K562 (cell line): ENCODE data around the gene OTC. TPM values are rescaled to one million over a fixed set of nuclear protein-coding genes. Genes with fewer than 3 reads are reported as not detected.

Experiments used
- ATAC-seq: fragments of 200-7000 bp; cut with Tn5 transposase; 3 replicates; pipeline ENCODE4 v1.9.1; 2020; ENCODE audit warnings: moderate library complexity
- BruUV-seq: library from RNA; stranded (reverse); fragments of 400-500 nt; replicated peaks from 2 replicates; lab custom pipeline; 2021; lab: Mats Ljungman, UMichigan
- CTCF ChIA-PET: fragments of 300-600 bp; formaldehyde crosslinking; extraction: SDS; loops from one replicate; lab custom pipeline; 2021; ENCODE audit warnings: low intra/inter-chr PET ratio; lab: Yijun Ruan, JAX
- POLR2A ChIA-PET: fragments of 300-600, 350-650 bp; sonication (Branson Sonifier 250); formaldehyde crosslinking; extraction: SDS; loops from one replicate; lab custom pipeline; 2021; ENCODE audit warnings: antibody characterized with exemption, inconsistent platforms; lab: Yijun Ruan, JAX
- DNase-seq, 4 experiments: peaks; one replicate each; pipeline versions ENCODE4 v3.0.0 to v3.0.0-alpha.2; 2011 to 2018; ENCODE audit warnings: low spot score in 3 of 4, mixed read lengths in 3 of 4; ENCODE audit errors: extremely low read depth in 1 of 4
- FAIRE-seq: peaks from 2 replicates; lab custom pipeline; 2011; peaks lifted over from hg19 to GRCh38; lab: Jason Lieb, UNC
- H2AFZ ChIP-seq: 2 replicates; pipeline ENCODE4 v1.6.0; 2011; ENCODE audit warnings: low read depth, low read length, control low read depth, inconsistent platforms
- H3K27ac ChIP-seq: fragments of 200-600 bp; 3 replicates; pipeline ENCODE4 v1.8.0; 2011; ENCODE audit warnings: low read depth, mild to moderate bottlenecking, control low read depth, inconsistent platforms, low read length, moderate library complexity, mixed read lengths; ENCODE audit errors: extremely low read depth
- H3K27me3 ChIP-seq, 2 experiments: fragments of 300-600 bp in 1 of 2; 2 replicates in 1 of 2; 3 replicates in 1 of 2; pipeline versions ENCODE4 v1.6.0 to v1.8.0; 2011; ENCODE audit warnings: inconsistent platforms in 2 of 2, low read length in 2 of 2, mild to moderate bottlenecking in 1 of 2, mixed read lengths in 1 of 2, moderate library complexity in 1 of 2; ENCODE audit not compliant: control insufficient read depth in 2 of 2, insufficient read depth in 2 of 2
- H3K36me3 ChIP-seq: fragments of 300-600 bp; 3 replicates; pipeline ENCODE4 v1.8.0; 2011; ENCODE audit warnings: mild to moderate bottlenecking, low read length, inconsistent platforms; ENCODE audit not compliant: control insufficient read depth, insufficient read depth
- H3K4me1 ChIP-seq, 2 experiments: fragments of 200-600 bp in 1 of 2; replicated peaks in 1 of 2; 2 replicates in 1 of 2; 3 replicates in 1 of 2; pipeline versions ENCODE4 v1.5.1 to v1.8.0; 2011; ENCODE audit warnings: inconsistent platforms in 2 of 2, low read length in 2 of 2, mild to moderate bottlenecking in 1 of 2, mixed read lengths in 1 of 2, moderate library complexity in 1 of 2; ENCODE audit not compliant: control insufficient read depth in 2 of 2, insufficient read depth in 2 of 2
- H3K4me2 ChIP-seq: 2 replicates; pipeline ENCODE4 v1.6.1; 2011; ENCODE audit warnings: low read length, control low read depth, inconsistent platforms, mixed read lengths; ENCODE audit not compliant: insufficient read depth
- H3K4me3 ChIP-seq: fragments of 200-600 bp; sonication (generic), shearing (Covaris generic); 2 replicates; pipeline ENCODE4 v1.5.1; 2016; ENCODE audit warnings: control low read depth, inconsistent platforms
- H3K79me2 ChIP-seq: fragments of 200-600 bp; 3 replicates; pipeline ENCODE4 v1.8.0; 2011; ENCODE audit warnings: low read length, inconsistent platforms; ENCODE audit not compliant: control insufficient read depth, insufficient read depth
- H3K9ac ChIP-seq, 2 experiments: 2 replicates each; pipeline versions ENCODE4 v1.6.0 to v1.6.1; 2011; ENCODE audit warnings: low read depth in 2 of 2, low read length in 2 of 2, control low read depth in 1 of 2, inconsistent platforms in 1 of 2, mild to moderate bottlenecking in 1 of 2, mixed read lengths in 1 of 2; ENCODE audit not compliant: insufficient read depth in 1 of 2
- H3K9me1 ChIP-seq: one replicate; pipeline ENCODE4 v1.6.0; 2011; ENCODE audit warnings: inconsistent platforms, mild to moderate bottlenecking, low read length, moderate library complexity; ENCODE audit not compliant: control insufficient read depth, insufficient read depth
- H3K9me3 ChIP-seq: replicated peaks from 2 replicates; pipeline ENCODE4 v1.5.1; 2011; ENCODE audit warnings: low read depth, low read length, inconsistent platforms; ENCODE audit not compliant: control insufficient read depth, insufficient read depth
- H4K20me1 ChIP-seq: replicated peaks from 2 replicates; pipeline ENCODE4 v1.6.1; 2011; ENCODE audit warnings: low read length, inconsistent platforms, mixed read lengths; ENCODE audit not compliant: control insufficient read depth, insufficient read depth
- DMBX1 ChIP-seq: fragments of 250-450 bp; sonication (Bioruptor Pico); IDR thresholded peaks from 2 replicates; pipeline ENCODE4 v1.8.0; 2022; ENCODE audit warnings: inconsistent platforms, mild to moderate bottlenecking, moderate library complexity, borderline replicate concordance
- FIP1L1 ChIP-seq: fragments of 200-400 bp; formaldehyde crosslinking; IDR thresholded peaks from 2 replicates; pipeline ENCODE4 v1.6.1; 2018; ENCODE audit warnings: mild to moderate bottlenecking, low read depth, low read length; ENCODE audit not compliant: poor library complexity, severe bottlenecking
- FOXK2 ChIP-seq, 2 experiments: fragments of 450-650 bp; IDR thresholded peaks in 1 of 2; conservative IDR thresholded peaks in 1 of 2; 2 replicates each; pipeline ENCODE4 v1.6.1; 2016; ENCODE audit warnings: low read depth in 2 of 2, mild to moderate bottlenecking in 1 of 2
- IRF2 ChIP-seq: sonication (generic); formaldehyde crosslinking; IDR thresholded peaks from 2 replicates; pipeline ENCODE4 v1.8.1; 2022; ENCODE audit warnings: mild to moderate bottlenecking, missing genetic modification reagents
- NEUROD1 ChIP-seq: fragments of 150-350 bp; IDR thresholded peaks from 2 replicates; pipeline ENCODE4 v1.6.1; 2014; ENCODE audit warnings: borderline replicate concordance, low read length, low read depth; ENCODE audit not compliant: partially characterized antibody
- NFYB ChIP-seq: IDR thresholded peaks from 2 replicates; pipeline ENCODE4 v1.6.1; 2011; ENCODE audit warnings: mild to moderate bottlenecking, moderate library complexity; ENCODE audit not compliant: insufficient read length; ENCODE audit errors: extremely low read depth
- RBM15 ChIP-seq: fragments of 200-400 bp; formaldehyde crosslinking; IDR thresholded peaks from 2 replicates; pipeline ENCODE4 v1.6.1; 2018; ENCODE audit warnings: mild to moderate bottlenecking, low read length, moderate library complexity; ENCODE audit not compliant: insufficient read depth
- SIRT6 ChIP-seq: IDR thresholded peaks from one replicate; pipeline ENCODE4 v1.6.1; 2012; ENCODE audit warnings: low read depth, mild to moderate bottlenecking, control low read depth, inconsistent platforms, low read length, moderate library complexity
- U2AF2 ChIP-seq: fragments of 200-400 bp; formaldehyde crosslinking; optimal IDR thresholded peaks from 2 replicates; pipeline ENCODE3; 2017; ENCODE audit warnings: low read depth, mild to moderate bottlenecking, low read length
- ZNF165 ChIP-seq: fragments of 250-450 bp; sonication (Bioruptor Pico); IDR thresholded peaks from 2 replicates; pipeline ENCODE4 v1.4.0; 2020; ENCODE audit warnings: borderline replicate concordance
- WGBS: fragments of 100-300 bp; shearing (Covaris generic); methylation state at CpG from one replicate; pipeline ENCODE4 v1.1.6; 2016; ENCODE audit warnings: low coverage, mixed read lengths; ENCODE audit not compliant: insufficient coverage; ENCODE audit errors: missing lambda C conversion rate; 5-methylcytosine and 5-hydroxymethylcytosine counted together
- in situ Hi-C: fragments of 300-500 bp; cut with MboI; formaldehyde crosslinking; loops from 4 replicates; pipeline ENCODE4 v1.15.0; 2018; ENCODE audit warnings: inconsistent platforms, mixed read lengths
- intact Hi-C: fragments of 100-400 bp; cut with micrococcal nuclease; formaldehyde crosslinking; loops from 2 replicates; pipeline ENCODE4 v1.14.2; 2022
- polyA plus RNA-seq, 8 experiments: library from polyadenylated mRNA; depleted of rRNA in 4 of 8; stranded (reverse) in 5 of 8; unstranded in 3 of 8; fragments of >200 nt; fragmentation: Nextera tagmentation in 2 of 8; fragmentation: Illumina TruSeq in 1 of 8; extraction: Ambion mirVana in 2 of 8; extraction: Trizol in 1 of 8; gene quantifications; 2 replicates each; pipeline versions ENCODE4 v1.2.1 to v1.2.3, GENCODE V29; 2011 to 2014; ENCODE audit warnings: inconsistent platforms in 1 of 8, missing spikeins in 1 of 8
- total RNA-seq, 7 experiments: library from RNA; depleted of rRNA in 6 of 7; stranded (reverse); fragments of >200 nt in 6 of 7; fragmentation: Illumina TruSeq in 2 of 7; extraction: Trizol in 2 of 7; gene quantifications; 2 replicates each; pipeline versions ENCODE4 v1.2.1 to v1.2.3, GENCODE V29; 2011 to 2021; ENCODE audit warnings: low replicate concordance in 1 of 7
- TF ChIP-seq, protein P1 (sequence below): fragments of 250-450 bp; sonication (Bioruptor Pico); IDR thresholded peaks from 2 replicates; pipeline ENCODE4 v1.8.0; 2021; ENCODE audit warnings: borderline replicate concordance, mild to moderate bottlenecking, moderate library complexity; ENCODE audit not compliant: poor library complexity, severe bottlenecking
- TF ChIP-seq, protein P2 (sequence below): sonication (generic); formaldehyde crosslinking; IDR thresholded peaks from 2 replicates; pipeline ENCODE4 v1.8.0; 2023; ENCODE audit warnings: mild to moderate bottlenecking, missing genetic modification reagents

The OTC gene
- total and polyA plus RNA-seq, 9 of the 15 experiments (the other 6 are each of a cell fraction or from before 2014, with no cell fraction given), result not detected

DNA sequence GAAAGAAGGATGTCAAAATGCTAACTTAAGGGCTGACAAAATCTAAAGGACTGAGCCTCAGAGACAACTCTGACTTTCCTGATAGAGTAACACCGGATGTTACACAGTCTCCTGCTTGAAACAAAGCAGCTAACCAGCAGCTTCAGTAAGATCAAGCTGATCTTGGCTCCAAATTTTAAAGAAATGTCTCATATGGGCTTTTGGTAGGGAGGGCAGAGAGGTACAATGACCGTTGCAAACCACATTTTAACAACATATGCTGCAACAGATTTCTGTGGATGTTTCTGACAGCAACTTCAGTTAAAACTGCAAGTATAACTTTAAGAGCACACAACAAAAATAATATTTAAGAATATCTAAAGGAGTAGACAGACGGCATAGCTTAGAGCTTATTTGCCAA is 34.2 kb upstream of the OTC start:
- no peak overlapping the region for H2AFZ ChIP-seq
- ATAC-seq (no peak), DNase-seq (no peak), FAIRE-seq (no peak)
- intact Hi-C loops (no loop called here), in situ Hi-C loops (no loop called here)
- no peaks in the 10 kb centered on the region for H3K9me1 ChIP-seq
- no peaks in the 10 kb centered on the region for H3K36me3 ChIP-seq
- H3K9ac ChIP-seq, result no peak overlapping the region
- H3K79me2 ChIP-seq, result no peaks in the 10 kb centered on the region
- no peak overlapping the region for H3K27ac ChIP-seq
- H3K4me3 ChIP-seq, result no peak overlapping the region
- H3K4me2 ChIP-seq, result no peak overlapping the region
- H3K27me3 ChIP-seq, result no peaks in the 10 kb centered on the region
- POLR2A ChIA-PET, result interaction anchor here (0.6 to 1.1 kb wide), 2 partner anchors 9 to 98 kb away, joined by 3 read pairs; partner anchors contain the start of gene RPGR
- no peaks in the 10 kb centered on the region for H3K4me1 ChIP-seq
- H4K20me1 ChIP-seq, result no peaks in the 10 kb centered on the region
- 46% methylated on average over 3 of the region's 3 CpGs for WGBS
- no TSS peak for BruUV-seq
- no peaks in the 10 kb centered on the region for H3K9me3 ChIP-seq
- CTCF ChIA-PET, result no interaction called here
- TF ChIP-seq ZNF165 (CRISPR knock-in tag) (no peak), SIRT6 (no peak), FOXK2 (conservative IDR thresholded peaks at IDR 0.05 in 1 of 2, IDR thresholded peaks at IDR 0.05 in 1 of 2; ENCODE audit: low read depth in 2 of 2) (no peak), RBM15 (no peak), NFYB (no peak), NEUROD1 (no peak), FIP1L1 (no peak), DMBX1 (CRISPR knock-in tag) (no peak), U2AF2 (no peak), IRF2 (CRISPR knock-in tag) (no peak)
- TF ChIP-seq, protein P1, sequence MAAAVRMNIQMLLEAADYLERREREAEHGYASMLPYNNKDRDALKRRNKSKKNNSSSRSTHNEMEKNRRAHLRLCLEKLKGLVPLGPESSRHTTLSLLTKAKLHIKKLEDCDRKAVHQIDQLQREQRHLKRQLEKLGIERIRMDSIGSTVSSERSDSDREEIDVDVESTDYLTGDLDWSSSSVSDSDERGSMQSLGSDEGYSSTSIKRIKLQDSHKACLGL (CRISPR knock-in tag), result no peak
- TF ChIP-seq, protein P2, sequence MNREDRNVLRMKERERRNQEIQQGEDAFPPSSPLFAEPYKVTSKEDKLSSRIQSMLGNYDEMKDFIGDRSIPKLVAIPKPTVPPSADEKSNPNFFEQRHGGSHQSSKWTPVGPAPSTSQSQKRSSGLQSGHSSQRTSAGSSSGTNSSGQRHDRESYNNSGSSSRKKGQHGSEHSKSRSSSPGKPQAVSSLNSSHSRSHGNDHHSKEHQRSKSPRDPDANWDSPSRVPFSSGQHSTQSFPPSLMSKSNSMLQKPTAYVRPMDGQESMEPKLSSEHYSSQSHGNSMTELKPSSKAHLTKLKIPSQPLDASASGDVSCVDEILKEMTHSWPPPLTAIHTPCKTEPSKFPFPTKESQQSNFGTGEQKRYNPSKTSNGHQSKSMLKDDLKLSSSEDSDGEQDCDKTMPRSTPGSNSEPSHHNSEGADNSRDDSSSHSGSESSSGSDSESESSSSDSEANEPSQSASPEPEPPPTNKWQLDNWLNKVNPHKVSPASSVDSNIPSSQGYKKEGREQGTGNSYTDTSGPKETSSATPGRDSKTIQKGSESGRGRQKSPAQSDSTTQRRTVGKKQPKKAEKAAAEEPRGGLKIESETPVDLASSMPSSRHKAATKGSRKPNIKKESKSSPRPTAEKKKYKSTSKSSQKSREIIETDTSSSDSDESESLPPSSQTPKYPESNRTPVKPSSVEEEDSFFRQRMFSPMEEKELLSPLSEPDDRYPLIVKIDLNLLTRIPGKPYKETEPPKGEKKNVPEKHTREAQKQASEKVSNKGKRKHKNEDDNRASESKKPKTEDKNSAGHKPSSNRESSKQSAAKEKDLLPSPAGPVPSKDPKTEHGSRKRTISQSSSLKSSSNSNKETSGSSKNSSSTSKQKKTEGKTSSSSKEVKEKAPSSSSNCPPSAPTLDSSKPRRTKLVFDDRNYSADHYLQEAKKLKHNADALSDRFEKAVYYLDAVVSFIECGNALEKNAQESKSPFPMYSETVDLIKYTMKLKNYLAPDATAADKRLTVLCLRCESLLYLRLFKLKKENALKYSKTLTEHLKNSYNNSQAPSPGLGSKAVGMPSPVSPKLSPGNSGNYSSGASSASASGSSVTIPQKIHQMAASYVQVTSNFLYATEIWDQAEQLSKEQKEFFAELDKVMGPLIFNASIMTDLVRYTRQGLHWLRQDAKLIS (CRISPR knock-in tag), result no peak
